HG02870 (cell line): ENCODE measurements around the gene TOX2.

Source experiments
- ATAC-seq: cut with Tn5 transposase; IDR thresholded peaks from one replicate; pipeline ENCODE4 v1.9.1; 2021; ENCODE audit warnings: mild to moderate bottlenecking, moderate library complexity; ENCODE audit not compliant: unreplicated experiment

The TOX2 gene

DNA sequence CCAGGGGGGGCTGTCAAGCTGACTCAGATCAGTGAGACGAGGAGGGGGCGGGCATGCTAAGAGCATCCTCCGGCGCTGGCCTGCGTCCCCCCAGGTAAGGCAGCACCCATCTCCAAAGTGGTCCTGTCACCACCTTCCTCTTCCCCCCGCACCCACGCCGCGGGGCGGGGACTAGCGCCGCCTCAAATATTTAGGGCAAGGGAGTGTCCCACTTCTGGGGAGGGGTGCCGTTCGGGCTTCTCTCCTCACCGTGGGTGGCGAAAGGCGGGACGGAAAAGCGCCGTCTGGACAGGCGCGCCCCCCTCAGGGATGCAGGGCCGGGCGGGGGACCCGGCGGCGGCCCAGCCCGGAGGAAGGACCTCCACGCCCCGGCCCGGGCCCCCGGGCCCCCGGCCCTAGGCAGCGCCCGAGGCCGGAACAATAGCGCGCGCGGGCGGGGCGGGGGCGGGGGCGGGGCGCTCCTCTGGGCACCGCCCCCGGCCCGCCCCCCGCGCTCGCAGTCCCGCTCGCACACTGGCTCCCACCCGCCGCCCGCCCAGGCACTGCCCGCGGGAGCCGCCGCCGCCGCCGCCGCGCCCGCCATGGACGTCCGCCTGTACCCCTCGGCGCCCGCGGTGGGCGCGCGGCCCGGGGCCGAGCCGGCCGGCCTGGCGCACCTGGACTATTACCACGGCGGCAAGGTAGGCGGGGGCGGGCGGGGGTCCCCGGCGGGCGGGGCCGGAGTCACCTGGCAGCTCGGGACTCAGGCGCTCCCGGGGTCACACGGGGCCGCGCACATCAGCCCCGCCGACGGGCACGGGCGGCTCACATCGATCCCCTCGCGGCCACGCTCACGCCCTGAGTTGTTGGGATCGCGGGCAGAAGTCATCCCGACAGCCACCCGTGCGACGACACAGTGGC, at the start of gene TOX2:
Gene TOX2 (plus strand): TSS at position 542 of the 900 bp plus-strand sequence. CDS start 40 bp downstream, at position 582.
- peak; percentile 35 for ATAC-seq

DNA sequence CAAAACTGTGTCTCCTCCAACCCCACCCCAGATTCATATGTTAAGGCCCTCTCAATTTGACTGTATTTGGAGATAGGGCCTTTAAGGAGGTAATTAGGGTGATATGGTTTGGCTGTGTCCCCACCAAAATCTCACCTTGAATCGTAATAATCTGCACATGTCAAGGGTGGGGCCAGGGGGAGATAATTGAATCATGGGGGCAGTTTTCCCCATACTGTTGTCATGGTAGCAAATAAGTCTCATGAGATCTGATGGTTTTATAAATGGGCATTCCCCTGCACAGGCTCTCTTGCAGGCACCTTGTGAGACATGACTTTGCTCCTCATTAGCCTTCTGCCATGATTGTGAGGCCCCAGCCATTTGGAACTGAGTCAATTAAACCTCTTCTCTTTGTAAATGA, 46.6 kb upstream of the TOX2 start:
- ATAC-seq: no peak

GRCh38 chr20:43870484-43870883, 44.2 kb upstream of the TOX2 start:
- no peak for ATAC-seq

DNA sequence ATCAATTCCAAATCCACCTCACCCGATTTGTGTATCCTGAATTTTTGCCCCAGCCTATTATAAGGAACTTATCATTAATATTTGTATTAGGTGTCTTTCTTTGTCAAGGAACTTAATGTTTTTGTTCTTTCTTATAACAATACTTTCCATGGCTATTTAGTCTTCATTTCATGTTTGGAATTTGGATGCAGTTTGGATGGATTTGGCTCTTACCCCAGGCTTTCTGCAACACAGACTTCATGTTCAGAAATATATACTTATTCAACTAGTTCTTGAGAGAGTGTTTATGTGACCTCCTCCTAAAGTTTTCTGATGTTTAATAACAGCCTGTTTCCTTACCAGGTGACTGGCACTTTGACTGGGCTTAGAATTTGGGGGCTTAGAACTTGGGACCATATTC, 35.9 kb upstream of the TOX2 start:
- ATAC-seq: no peak

DNA sequence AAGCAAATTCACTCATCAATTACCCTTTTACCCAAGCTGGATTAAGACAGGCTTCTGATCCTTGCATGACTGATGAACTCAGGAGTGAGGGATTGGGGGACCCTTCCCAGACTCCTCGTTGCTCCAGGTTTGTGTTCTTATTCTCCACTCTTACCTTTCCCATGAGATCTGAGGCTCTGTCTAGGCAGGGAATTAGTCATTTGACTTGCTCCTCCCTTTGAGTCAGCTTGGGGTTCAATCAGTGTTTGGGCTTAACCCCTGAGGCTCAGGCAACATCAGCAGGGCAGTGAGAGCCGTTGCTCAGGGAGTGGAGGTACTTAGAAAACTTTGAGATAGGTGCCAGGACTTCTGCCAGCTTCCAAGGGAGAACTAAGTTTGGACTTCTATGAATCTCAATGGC, 20.7 kb upstream of the TOX2 start:
- no peak for ATAC-seq

GRCh38 chr20:43894491-43894890, 20.2 kb upstream of the TOX2 start:
- ATAC-seq: no peak

DNA sequence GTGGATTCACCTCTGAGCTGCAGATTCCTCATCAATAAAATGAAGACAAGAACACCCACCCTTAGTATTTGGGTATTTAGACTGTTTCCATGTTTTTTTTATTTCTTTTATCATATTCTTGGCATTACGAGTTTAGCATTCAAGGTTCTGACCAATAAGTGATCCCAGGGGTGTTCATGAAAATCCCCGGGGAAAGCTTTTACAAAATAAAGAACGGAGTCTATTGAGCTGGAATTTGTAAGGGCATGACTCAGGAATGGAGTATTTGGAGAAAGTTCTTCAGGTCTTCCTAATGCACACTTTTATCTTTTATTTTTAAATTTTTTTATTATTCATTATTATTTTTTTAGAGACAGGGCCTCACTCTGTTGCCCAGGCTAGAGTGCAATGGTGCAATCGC, 19.4 kb upstream of the TOX2 start:
- no peak for ATAC-seq

DNA sequence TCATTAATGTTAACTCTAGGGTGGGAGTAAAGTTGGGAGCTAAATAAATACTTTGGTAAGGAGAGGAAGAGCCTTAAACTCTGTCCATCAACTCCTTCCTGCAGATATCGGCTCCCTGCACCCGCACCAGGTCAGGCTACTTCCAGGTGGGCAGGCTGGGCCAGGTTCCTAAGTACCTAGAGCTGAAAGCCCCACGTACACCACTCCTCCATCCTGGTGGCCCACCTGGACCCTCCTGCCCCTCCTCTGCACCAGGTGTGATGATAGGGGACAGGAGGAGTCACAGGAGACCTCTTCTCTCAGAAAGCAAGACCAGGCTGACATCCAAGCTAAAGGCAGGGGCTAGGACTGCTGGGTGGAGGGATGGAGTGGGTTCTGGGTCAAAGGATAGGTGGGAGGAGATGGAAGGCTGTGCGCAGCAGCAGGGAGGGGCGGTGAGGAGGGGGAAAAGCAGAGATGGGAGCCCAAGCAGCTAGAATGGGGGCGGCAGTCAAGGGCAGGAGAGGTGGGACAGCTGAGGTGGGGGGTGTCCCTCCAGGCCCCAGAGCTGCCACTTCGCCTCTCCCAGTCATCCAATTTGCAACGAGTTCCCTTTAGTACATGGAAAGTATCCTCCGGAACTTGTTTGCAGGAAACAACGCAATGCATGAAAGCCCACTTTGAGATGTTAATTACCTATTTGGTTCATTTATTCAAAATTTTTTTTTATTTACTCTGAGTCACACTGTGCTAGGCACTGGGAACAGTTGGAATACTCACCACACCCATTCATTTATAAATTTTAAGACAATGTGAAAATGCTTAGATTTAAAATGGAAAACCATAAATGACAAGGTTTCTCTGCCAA, 15.2 kb upstream of the TOX2 start:
- no peak for ATAC-seq

GRCh38 chr20:43900121-43900466, 14.6 kb upstream of the TOX2 start:
- no peak for ATAC-seq

GRCh38 chr20:43900496-43900895, 14.2 kb upstream of the TOX2 start:
- no peak for ATAC-seq

GRCh38 chr20:43901296-43901695, 13.4 kb upstream of the TOX2 start:
- ATAC-seq: no peak

GRCh38 chr20:43903953-43904826, 10.5 kb upstream of the TOX2 start:
- no peak for ATAC-seq

DNA sequence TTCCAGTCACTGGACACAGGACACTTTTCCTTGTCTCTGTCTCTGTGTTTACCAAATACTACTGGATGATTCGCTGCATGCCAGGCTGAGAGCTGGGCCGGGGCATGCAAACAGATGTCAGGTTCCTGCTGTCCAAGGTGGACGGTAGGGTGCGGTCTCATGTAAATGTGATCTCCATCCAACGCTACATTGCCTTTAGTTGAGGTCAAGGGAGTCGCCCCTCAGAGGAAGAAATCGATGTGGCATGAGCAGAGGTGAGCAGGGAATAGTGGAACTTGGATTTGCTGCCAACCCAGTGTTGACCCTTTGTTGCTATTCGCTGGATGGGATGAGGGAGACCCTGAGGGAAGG, 9.8 kb upstream of the TOX2 start:
- no peak for ATAC-seq

DNA sequence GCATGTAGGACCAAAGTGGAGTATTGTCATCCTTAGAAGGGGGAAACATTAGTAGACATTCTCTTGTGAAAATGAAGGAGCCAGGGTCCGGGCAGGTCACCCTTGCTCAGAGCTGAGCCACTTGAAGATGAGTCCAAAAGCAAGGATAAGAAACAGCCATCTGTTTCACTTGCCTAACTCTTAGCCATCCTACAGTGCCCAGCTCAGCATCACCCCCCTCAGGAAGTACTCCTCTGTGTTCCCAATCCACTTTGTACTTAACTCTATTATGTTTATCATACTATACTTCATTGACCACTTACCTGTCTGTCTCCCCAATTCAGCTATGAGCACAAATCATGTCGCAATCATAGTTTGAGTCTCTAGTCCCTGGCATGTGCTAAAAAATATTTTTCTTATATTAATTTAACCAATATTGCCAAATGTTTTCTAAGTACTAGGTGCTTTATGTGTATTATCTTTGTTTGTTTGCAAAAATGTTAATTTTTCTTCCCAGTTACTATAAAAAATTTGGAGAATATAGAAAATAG, 8.1 kb upstream of the TOX2 start:
- no peak for ATAC-seq

DNA sequence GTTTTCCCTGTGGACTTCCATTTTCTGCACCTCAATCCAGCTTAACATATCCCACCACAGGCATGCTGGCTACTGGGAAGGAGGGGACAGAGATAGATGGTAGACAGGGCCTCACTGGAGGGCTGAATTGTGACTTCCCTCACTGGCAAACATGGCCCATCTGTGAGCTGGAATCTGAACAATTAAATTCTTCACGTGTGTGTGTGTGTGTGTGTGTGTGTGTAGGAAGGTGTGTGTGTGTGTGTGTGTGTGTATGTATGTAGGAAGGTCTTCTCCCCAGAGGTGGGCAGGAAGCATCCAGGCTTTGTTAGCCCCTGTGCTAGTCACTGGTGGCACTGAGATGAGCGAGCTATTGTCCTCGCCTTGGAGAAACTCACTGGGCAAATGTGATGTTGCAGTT, 5.4 kb upstream of the TOX2 start:
- no peak for ATAC-seq

DNA sequence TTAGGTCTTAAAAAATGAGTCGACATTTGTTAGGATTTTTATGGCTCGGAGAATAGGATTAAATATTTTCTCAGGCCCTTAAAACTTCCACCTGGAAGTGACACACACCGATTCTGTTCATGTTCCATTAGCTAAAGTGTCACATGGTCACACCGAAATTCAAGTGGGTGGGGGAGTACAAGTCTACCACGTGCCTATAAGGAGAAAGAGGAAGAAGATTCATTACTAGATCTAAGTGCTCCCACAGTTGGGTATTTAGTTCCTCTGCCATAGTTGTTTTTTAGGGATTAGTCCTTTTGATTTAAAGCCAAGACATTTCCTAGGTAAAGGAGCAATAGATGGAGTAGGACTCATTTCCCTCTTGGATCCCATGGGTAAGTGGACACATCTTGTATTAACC, 4.9 kb upstream of the TOX2 start:
- peak; percentile 38 for ATAC-seq

- ATAC-seq: no peak
Observed at GRCh38 chr20:43910564-43910963, 4.1 kb upstream of the TOX2 start.

DNA sequence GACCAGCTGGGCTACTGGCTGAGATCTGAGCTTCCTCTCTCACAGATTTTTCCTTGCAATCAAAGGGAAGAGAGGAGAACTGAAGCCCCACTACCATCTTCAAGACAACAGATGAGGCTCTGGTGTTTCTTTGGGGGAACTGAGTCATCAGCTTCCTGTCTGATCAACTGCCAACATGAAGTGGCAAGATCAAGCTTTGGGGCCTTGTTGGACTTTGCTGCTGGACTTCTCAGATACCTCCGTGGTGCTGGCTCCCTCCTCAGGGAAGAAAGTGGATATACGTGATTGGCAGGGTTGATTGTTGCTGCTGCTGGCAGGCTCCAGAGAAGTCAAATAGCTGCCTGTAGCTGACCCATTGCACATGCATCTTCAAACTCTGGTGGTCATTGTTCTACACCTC, 3.6 kb upstream of the TOX2 start:
- no peak for ATAC-seq

GRCh38 chr20:43913291-43914025, 1.2 kb upstream of the TOX2 start:
- ATAC-seq: no peak
